ENCODE data around the gene FARSA.

DNA sequence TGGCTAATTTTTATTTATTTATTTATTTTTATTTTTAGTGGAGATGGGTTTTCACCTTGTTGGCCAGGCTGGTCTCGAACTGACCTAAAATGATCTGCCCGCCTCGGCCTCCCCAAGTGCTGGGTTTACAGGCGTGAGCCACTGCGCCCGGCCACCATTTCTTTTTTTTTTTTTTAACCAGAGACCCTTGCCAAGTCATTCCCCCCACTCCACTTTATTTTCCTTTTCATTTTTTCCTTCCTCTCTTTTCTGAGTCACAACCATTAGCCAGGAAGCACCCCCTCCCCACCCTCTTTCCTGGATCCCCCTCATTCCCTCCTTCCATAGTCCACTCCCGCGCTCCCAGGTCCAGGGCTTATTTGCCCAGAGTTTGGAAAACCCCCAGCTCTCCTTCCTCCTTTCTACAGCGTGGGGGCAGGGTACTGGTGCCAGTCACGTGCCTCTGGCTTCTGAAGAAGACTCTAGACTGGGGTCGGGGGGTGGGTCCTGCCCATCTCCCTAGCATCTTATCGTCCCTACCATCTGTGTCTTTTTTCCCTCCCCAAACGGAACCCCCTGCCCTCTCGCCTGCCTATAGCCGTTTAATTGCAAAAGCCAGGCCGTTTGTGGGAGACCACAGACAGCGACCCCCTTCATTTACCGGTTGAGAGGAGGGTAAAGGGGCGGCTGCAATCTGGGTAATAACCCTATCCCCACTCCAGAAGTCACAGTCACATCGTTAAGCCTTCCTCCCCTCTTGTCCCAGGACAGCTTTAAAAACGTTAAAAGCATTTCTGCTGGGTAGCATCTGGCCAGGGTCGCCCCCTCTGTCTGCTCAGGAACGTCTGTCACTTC is 3.8 kb upstream of the FARSA start:
- TF ChIP-seq POLR2A (IDR thresholded peaks at IDR 0.05; ENCODE audit: low read length) = no peak
- no peak for TF ChIP-seq GATA1 (IDR thresholded peaks at IDR 0.05; ENCODE audit: low read depth, low read length)

Data from erythroblast (primary cell).